ENCODE results near the gene FOSB. TPM values are rescaled to one million over a fixed set of nuclear protein-coding genes. Genes with fewer than 3 reads are reported as not detected.

FOSB gene
- total and polyA plus RNA-seq, 2 donors (not counting 3 experiments of a cell fraction or from before 2014, with no cell fraction given): 2.0 to 10.7 TPM

- no peak overlapping the region for H2AFZ ChIP-seq (ENCODE audit: low read depth, low read length)
- H3K27ac ChIP-seq (ENCODE audit: insufficient read depth, low read depth, low read length): no peak overlapping the region
- intact Hi-C loops (cut with micrococcal nuclease): no loop called here
- no peaks in the 10 kb centered on the region for H3K9me1 ChIP-seq (replicated peaks; ENCODE audit: control insufficient read depth, extremely low read depth, insufficient read depth, low read length)
- no peaks in the 10 kb centered on the region for H3K9me3 ChIP-seq (replicated peaks; ENCODE audit: control insufficient read depth, insufficient read depth, low read length)
- dilution Hi-C loops (cut with MboI; ENCODE audit: extremely low pct_ligation_motif_present, low sequenced_read_pairs): no loop called here
- no peak overlapping the region for H3K9ac ChIP-seq (replicated peaks; ENCODE audit: extremely low read depth, insufficient read depth, low read length)
- BruUV-seq (replicated peaks): no TSS peak
- H3K4me3 ChIP-seq (replicated peaks in 1 of 3; ENCODE audit: insufficient read depth in 1 of 3, low read depth in 1 of 3, low read length in 3 of 3): no peak overlapping the region
- no peaks in the 10 kb centered on the region for H3K79me2 ChIP-seq (ENCODE audit: control insufficient read depth, insufficient read depth, low read length)
- H3K4me1 ChIP-seq (ENCODE audit: control insufficient read depth, extremely low read depth, insufficient read depth, low read length): peaks cover 6% of the 10 kb centered on the region
- no peak for TF ChIP-seq CTCF (IDR thresholded peaks at IDR 0.05; ENCODE audit: extremely low read depth in 1 of 2, insufficient read depth in 1 of 2, low read depth in 1 of 2, low read length in 2 of 2)
- no peak for TF ChIP-seq MAX (IDR thresholded peaks at IDR 0.05; ENCODE audit: insufficient read depth, insufficient read length)
- TF ChIP-seq POLR2AphosphoS5 (IDR thresholded peaks at IDR 0.05; ENCODE audit: insufficient read depth, low read depth, low read length): no peak
- TF ChIP-seq JUN (IDR thresholded peaks at IDR 0.05; ENCODE audit: borderline replicate concordance, insufficient read depth, insufficient read length, low read depth): no peak
- no peak for TF ChIP-seq FOS (IDR thresholded peaks at IDR 0.05; ENCODE audit: borderline replicate concordance, insufficient read depth, low read length)
- no peak for TF ChIP-seq EZH2 (IDR thresholded peaks at IDR 0.05; ENCODE audit: borderline replicate concordance, low read depth, low read length, severe bottlenecking)
- no peak for TF ChIP-seq MYC (IDR thresholded peaks at IDR 0.05; ENCODE audit: low read depth, low read length)
- no peak for TF ChIP-seq POLR2A (IDR thresholded peaks at IDR 0.05; ENCODE audit: low read depth, low read length)
- TF ChIP-seq GATA2 (IDR thresholded peaks at IDR 0.05; ENCODE audit: insufficient read depth, insufficient read length, low read depth, low read length): no peak
- H3K4me2 ChIP-seq (ENCODE audit: insufficient read depth, low read length): no peak overlapping the region
- ChIA-PET POLR2A (no interaction called here), CTCF (interaction anchor here (1.4 to 9.3 kb wide), 2 partner anchors 13 to 35 kb away, joined by 3 to 891 read pairs; no protein-coding TSS in a partner anchor)
- no peaks in the 10 kb centered on the region for H4K20me1 ChIP-seq (replicated peaks; ENCODE audit: control insufficient read depth, extremely low read depth, insufficient read depth, low read length)
- FAIRE-seq: no peak
- DNase-seq (ENCODE audit: low read depth, low spot score): no peak
- H3K27me3 ChIP-seq (ENCODE audit: control insufficient read depth in 2 of 2, insufficient read depth in 2 of 2, low read length in 2 of 2): no peaks in the 10 kb centered on the region
- no peaks in the 10 kb centered on the region for H3K36me3 ChIP-seq (ENCODE audit: control insufficient read depth in 2 of 2, extremely low read depth in 1 of 2, insufficient read depth in 2 of 2, low read length in 2 of 2)
Measured at GRCh38 chr19:45474606-45475521, 7.1 kb downstream of the FOSB start.

Measured in endothelial cell of umbilical vein (primary cell).